ENCODE results near the gene MOCOS.

Gene MOCOS

DNA sequence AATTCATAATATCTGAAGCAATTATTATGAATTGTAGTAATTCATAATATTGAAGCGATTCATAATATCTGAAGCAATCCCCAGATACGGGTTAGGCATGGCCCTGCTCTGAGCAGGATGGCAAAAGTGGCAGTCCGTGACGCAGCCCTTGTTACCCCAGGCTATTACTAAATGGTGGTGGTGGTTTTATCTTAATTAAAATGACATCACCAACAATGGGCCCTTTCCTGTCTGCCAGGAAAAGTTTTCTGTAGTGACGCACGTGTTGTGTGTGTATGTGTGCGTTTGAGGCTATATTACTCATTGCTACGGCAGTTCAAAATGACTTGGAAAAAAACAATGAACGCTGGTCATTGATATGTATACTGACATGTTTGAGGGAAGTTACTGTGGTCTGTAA is 10.6 kb upstream of the MOCOS start:
- DNase-seq (ENCODE audit: low read depth in 2 of 2): peak; percentile 74 to 75
- TF ChIP-seq, protein P1, sequence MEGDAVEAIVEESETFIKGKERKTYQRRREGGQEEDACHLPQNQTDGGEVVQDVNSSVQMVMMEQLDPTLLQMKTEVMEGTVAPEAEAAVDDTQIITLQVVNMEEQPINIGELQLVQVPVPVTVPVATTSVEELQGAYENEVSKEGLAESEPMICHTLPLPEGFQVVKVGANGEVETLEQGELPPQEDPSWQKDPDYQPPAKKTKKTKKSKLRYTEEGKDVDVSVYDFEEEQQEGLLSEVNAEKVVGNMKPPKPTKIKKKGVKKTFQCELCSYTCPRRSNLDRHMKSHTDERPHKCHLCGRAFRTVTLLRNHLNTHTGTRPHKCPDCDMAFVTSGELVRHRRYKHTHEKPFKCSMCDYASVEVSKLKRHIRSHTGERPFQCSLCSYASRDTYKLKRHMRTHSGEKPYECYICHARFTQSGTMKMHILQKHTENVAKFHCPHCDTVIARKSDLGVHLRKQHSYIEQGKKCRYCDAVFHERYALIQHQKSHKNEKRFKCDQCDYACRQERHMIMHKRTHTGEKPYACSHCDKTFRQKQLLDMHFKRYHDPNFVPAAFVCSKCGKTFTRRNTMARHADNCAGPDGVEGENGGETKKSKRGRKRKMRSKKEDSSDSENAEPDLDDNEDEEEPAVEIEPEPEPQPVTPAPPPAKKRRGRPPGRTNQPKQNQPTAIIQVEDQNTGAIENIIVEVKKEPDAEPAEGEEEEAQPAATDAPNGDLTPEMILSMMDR (IDR thresholded peaks at IDR 0.05; ENCODE audit: low read depth, low read length): no peak
- no peak overlapping the region for H3K4me3 ChIP-seq (replicated peaks in 1 of 2; ENCODE audit: low read depth in 2 of 2, low read length in 2 of 2)

DNA sequence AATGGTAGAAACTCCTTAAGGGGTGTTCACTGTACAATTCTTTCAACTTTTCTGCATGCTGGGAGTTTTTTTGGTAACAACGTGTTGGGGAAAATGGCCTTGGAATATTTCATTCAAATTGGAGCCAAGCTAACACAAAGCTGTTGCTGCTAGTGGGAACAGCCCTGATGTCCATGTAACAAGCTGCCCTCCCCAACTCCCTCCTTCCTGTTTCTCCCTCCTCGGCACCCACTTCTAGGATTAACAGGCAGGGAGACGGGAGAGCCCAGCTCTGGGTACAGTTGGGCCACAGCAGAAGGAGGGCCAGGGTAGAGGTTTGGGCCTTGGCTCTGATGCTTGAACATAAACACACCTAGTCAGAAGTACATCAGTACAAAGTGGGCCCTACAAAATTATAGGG is 9.4 kb upstream of the MOCOS start:
- no peak overlapping the region for H3K4me3 ChIP-seq (replicated peaks in 1 of 2; ENCODE audit: low read depth in 2 of 2, low read length in 2 of 2)
- no peak for DNase-seq (ENCODE audit: low read depth in 2 of 2)
- TF ChIP-seq, protein P1 (IDR thresholded peaks at IDR 0.05; ENCODE audit: low read depth, low read length): no peak

DNA sequence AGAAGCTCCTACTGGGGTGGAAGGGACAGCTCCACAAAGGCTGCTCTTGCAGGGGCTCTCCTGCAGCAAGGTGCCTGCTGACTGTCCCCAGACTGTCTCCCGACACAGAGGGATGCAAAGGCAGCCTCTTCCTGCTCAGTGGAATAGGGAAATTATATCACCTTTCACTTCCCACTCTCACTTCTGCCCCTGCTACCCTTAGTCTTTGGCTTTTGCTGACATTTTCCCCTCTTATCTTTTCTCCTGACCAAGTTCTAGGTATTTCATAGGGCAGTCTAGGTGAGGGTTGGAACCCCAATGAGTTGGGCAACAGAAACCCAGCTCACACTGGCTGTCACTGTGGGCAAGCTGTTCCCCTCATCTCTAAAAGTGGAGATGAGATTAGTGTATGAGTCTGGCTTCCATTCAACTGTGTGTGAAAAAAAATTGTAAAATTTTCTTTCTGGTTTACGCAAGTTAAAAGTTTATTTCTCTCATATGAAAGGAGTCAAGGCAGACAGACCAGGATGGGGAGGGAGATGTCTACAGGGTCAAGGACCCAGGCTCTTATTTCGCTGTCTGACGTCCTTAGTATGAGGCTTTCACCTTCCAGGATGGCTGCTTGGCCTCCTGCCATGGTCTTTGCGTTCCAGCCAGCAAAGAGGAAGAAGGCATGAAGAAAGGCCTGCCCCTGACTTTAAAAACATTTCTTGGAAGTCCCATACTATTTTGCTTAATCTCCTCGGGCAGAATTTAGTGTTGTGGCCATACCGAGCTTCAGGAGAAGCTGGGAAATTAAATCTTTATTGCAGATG is 7.5 kb upstream of the MOCOS start:
- peak; percentile 79 to 96 for DNase-seq (ENCODE audit: low read depth in 2 of 2)
- no peak overlapping the region for H3K4me3 ChIP-seq (replicated peaks in 1 of 2; ENCODE audit: low read depth in 2 of 2, low read length in 2 of 2)
- TF ChIP-seq, protein P1 (IDR thresholded peaks at IDR 0.05; ENCODE audit: low read depth, low read length): no peak

DNA sequence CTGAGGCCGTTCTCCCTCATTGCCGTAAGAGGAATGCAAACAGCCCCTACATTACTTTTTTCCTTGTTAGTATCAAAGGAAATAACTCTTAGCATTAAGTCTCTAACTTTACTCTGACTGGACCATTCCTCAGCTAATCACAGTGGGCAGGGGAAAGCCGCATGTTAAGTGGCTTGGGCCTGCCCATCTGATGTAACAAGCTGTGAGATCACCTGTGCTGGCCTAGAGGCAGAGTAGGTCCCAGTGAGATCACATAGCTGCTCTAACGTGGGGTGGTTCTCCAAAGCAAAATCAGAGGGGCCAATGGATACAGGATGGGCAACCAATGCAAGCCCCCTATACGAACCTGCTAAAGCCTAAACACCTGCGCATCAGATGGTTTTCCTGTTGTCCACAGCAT is 5.9 kb upstream of the MOCOS start:
- no peak overlapping the region for H3K4me3 ChIP-seq (replicated peaks in 1 of 2; ENCODE audit: low read depth in 2 of 2, low read length in 2 of 2)
- no peak for DNase-seq (ENCODE audit: low read depth in 2 of 2)

DNA sequence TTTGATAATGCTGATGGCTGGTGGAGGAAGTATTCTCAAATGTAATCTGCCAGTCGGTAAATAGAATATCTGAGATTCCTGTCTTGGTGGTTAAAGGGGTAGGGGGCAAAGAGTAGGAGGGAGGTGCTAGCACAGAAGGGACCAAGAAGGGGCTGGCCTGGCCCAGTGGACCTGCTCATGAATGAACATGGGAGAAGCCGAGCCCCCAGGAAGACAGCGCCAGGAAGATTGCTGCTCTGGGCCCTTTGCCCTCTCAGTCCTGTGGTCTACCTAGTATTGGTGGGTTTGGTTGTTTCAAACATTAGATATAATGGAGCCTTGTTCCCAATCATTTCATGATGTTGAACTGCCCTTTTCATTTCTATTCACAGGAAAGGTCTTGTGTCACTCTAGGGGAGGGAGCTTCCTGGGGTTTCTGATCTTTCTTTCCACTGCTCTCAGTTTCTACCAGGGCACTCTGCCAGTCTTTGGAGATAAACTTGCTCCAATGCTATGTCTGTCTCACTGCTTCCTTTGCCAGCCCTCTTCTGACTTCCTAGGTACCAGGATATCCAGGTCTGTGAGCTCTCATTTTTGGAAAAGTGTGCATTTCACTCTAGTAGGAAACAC is 5.3 kb upstream of the MOCOS start:
- TF ChIP-seq, protein P1 (IDR thresholded peaks at IDR 0.05; ENCODE audit: low read depth, low read length): no peak
- peak in 1 of 2 donors; percentile 54 for DNase-seq (ENCODE audit: low read depth in 2 of 2)
- no peak overlapping the region for H3K4me3 ChIP-seq (replicated peaks in 1 of 2; ENCODE audit: low read depth in 2 of 2, low read length in 2 of 2)

More for the DNA sequence above, 5.9 kb upstream of the MOCOS start:
- TF ChIP-seq, protein P1 (IDR thresholded peaks at IDR 0.05; ENCODE audit: low read depth, low read length): no peak

DNA sequence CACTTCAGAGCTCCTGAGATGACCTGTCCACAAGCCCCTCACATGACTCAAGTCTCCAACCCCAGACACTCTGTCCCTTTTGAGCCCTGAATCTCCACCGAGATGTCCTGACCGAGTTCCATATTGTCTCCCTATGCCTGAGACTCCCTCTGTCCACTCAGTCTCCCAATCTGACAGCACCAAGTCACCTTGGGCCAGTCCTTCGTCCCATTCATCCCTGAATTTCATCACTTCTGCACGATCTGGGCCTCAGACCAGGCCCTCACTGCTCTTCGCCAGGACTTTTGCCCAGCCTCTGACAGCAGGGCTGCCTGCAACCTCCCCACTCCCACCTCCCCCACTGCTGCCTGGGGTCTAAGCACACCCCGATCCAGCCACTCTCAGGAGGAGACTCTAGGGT is 4.3 kb upstream of the MOCOS start:
- TF ChIP-seq, protein P1 (IDR thresholded peaks at IDR 0.05; ENCODE audit: low read depth, low read length): no peak
- no peak overlapping the region for H3K4me3 ChIP-seq (replicated peaks in 1 of 2; ENCODE audit: low read depth in 2 of 2, low read length in 2 of 2)
- DNase-seq (ENCODE audit: low read depth in 2 of 2): no peak
